Measurements from ENCODE around the gene SLC51B.
A peak's percentile ranks its signal among the peaks of the same experiment; 100 is the strongest.
"Not testable (repeated sequence)": the region's sequence is repeated elsewhere in the genome, so short reads cannot be mapped to it uniquely, and the experiment has no call there.

Gene SLC51B

DNA sequence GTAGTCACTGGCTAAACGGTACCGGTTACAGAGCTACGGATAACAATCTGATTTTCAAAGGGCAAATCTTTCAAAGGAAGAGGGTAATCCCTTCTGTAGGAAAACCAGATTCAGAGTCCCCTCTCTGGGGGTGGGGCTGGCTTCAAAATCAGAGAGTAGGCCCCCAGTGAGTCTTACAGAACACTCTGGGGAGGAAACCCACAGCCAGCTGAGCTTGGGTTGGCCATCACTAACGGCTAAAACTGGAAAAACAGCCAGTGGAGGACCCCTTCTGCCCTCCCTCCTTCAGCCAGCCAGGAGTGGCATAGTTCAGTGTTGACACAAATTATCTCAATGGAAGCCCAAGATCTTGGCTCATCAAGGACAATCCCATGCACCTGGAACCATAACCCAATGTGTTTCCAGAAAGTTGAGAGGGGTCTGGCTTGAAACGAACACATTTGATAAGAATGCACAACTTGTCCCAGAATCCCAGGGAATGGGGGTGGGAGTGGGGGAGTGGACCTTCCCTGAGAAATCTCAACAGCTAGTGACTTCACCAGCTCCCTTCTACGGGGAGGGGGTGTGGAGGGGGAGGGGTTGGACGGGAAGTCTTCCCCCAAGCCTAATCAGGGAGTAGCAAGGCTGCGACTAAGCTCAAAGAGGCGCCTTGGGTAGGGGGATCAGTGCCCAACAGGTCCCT lies 21.6 kb downstream of the SLC51B start:
- DNase-seq (ENCODE audit: low read depth), result no peak

DNA sequence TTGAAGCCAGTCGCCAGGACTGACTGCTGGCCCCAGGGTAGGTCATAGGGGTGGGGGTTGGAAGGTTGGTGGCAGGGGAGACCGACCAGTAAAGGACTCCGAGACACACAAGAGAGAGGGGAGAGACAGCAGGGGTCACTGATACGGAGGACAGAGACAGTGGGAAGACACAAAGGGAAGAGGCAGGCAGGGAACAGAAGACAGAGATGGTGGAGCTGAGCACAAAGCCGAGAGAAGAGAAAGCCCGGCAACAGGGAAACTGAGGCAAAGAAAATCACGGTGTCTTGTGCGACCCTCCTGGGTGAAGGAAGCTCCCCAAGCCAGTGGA lies 22.1 kb downstream of the SLC51B start:
- no peak for DNase-seq (ENCODE audit: low read depth)

DNA sequence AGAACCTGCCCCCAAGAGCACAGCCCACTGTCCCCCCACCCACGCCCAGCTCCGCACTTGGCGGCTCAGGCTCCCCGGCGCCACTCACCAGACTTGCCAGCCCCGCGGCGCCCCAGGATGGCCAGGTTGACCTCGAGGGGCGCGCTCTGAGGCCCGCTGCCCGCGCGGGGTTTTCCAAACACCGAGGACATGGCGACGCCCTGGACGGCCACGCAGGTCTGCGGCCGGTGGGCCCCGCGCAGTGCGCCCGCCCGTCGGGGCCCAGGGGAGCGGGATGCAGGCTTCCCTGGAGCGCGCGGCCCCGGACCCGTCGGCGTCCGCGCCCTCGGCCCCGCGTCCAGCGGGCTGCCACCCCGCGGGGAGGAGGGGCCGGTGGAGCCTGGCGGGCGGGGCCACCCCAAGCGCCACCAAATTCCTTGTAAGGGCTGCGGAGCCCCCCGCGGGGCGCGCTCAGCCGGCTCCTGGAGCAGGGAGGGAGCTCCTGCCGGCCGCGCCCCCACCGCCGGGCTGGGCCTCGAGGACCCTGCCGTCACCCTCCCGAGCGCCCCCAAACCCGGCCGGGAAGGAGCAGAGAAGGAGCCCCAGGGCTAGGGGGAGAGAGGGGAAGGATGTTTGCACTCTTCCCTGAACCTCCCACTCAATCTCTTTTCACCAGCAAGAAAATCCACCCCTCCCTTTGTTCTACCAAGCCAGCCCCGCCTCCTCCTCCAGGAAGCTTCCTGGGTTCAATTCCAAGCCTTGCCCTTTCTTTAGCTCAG lies 22.6 kb downstream of the SLC51B start, which contains the start of gene RASL12:
Gene RASL12, minus strand, starts transcription at position 347 of the 758 bp plus-strand sequence. Its CDS starts 156 bp downstream, at position 191.
- DNase-seq (ENCODE audit: low read depth), result no peak

DNA sequence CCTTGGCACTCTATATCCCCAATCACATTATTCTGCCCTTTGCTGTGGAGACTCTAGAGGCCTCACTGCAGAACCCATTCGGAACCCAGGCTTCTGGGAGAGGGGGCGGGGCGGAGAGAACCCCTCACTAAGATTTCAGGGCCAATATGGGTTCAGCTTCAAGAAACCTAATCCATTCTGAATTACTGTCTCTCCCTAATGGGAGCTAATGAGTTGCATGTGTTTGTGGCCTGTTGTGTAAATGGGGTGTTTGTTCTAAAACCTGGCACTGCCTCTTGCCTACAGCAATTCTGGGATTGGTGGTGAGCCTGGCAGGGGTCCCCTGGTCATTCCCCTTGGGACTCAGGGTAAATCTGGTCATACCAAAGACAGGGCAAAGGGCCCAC lies 23.2 kb downstream of the SLC51B start:
- DNase-seq (ENCODE audit: low read depth), result no peak

DNA sequence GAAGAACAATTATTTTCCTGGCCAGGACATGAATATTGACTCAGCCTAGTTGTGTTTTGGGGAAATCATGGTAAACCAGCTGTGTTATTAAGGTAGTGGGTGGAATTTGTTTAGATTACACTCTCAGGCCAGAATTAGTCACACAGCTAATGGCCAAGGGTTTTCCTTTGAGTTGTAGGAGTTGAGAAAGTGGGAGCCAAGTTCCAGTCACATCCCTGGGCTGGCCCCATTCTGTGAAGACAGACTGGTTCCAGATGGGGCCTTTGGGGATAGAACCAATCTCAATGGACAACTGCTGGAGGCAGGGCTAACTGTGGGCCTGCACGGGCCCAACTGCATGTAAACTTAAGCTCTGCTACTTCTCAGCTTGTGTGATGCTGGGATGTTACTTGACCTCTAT lies 24.0 kb downstream of the SLC51B start:
- DNase-seq (ENCODE audit: low read depth), result no peak

DNA sequence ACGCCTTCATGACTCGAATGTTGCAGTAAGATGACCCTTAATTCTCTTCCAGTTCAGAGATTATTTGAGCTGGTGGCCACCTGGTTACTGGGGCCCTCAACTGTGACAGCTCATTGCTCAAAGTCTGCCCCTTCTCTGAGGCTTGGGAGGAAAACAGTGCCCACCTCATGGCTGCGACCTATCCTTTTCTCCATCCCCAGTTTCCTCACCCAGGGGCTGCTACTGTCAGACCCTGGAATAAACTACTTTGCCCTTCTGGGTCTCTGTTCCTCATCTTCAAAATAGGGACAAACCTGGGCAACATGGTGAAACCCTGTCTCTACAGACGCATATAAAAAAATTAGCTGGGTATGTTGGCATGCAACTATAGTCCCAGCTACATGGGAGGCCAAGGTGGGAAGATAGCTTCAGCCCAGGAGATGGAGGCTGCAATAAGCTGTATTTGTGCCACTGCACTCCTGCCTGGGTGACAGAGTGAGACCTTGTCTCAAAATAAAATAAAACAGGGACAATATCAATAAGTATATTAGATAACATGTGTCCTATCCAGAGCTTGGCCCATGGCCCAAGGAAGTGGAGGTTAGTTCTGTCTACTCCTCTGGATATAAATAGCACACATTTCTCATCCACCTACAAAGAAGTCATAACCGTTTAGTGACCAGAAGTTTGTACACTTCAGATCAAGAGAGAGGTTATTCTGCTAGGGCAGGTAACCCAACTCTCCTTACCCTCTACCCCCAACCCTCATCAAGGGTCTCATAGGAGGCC lies 24.8 kb downstream of the SLC51B start:
- no peak for DNase-seq (ENCODE audit: low read depth)

DNA sequence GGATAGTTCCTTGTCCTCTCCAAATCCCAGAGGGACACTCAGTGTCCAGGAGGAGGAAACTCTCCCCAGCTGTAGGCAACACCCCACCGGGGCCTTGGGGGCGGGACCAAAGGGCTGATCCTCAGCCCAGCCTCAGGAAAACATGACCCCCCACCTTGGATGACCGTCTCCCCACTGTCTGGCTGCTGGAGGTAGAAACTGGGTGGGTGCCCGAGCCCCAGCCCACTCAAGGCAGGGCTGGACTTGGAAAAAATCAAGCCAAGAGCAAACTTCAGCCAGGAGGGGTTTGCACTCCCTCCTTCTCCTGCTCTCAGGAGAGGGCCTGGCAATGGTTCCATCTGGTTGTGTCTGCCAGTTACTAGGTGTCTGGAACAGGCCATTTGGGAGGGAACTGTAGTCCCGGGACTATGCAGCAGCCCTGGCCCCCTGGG lies 26.2 kb downstream of the SLC51B start:
- DNase-seq (ENCODE audit: low read depth), result no peak

DNA sequence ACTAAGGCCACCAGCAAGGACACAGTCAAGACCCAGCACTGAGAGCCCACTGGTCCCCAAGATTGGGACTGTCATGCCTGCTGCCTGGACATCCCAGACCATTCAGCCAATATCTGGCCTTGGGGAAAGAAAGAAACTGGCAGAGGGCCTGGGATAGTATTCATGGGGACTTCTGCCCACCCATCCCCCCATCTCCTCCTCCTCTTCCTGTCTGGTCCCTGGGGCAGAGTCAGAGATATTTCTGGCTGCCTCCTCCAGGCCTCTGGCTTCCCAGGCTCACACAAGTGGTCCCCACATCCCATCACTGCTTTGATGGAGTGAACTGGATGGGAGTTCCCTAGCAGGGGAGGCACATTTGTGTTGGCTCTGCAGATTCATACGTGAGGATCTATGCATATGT lies 26.8 kb downstream of the SLC51B start:
- no peak for DNase-seq (ENCODE audit: low read depth)

DNA sequence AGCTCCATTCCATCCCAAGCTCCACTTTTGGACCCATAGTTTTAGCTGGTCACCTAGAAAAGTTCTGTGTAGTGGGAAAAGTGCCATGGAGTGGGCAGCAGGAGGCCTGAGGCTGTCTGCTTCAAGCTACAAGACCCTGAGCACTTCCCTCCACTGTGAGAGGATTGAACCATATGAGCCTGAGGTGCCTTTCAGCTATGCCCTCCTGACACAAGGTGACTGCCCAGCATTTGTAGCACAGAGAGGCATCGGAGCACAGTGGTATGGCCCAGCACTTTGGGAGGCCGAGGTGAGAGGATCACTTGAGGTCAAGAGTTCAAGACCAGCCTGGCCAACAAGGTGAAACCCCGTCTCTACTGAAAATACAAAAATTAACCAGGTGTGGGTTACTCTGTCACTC lies 27.4 kb downstream of the SLC51B start:
- no peak for DNase-seq (ENCODE audit: low read depth)

DNA sequence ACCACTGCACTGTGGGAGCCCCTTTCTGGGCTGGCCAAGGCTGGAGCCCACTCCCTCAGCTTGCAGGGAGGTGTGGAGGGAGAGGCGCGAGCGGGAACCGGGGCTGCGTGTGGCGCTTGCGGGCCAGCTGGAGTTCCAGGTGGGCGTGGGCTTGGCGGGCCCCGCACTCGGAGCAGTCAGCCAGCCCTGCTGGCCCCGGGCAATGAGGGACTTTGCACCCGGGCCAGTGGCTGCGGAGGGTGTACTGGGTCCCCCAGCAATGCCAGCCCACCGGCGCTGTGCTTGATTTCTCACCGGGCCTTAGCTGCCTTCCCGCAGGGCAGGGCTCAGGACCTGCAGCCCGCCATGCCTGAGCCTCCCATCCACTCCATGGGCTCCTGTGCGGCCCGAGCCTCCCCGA lies 29.8 kb downstream of the SLC51B start:
- DNase-seq (ENCODE audit: low read depth), result not testable (repeated sequence)

DNA sequence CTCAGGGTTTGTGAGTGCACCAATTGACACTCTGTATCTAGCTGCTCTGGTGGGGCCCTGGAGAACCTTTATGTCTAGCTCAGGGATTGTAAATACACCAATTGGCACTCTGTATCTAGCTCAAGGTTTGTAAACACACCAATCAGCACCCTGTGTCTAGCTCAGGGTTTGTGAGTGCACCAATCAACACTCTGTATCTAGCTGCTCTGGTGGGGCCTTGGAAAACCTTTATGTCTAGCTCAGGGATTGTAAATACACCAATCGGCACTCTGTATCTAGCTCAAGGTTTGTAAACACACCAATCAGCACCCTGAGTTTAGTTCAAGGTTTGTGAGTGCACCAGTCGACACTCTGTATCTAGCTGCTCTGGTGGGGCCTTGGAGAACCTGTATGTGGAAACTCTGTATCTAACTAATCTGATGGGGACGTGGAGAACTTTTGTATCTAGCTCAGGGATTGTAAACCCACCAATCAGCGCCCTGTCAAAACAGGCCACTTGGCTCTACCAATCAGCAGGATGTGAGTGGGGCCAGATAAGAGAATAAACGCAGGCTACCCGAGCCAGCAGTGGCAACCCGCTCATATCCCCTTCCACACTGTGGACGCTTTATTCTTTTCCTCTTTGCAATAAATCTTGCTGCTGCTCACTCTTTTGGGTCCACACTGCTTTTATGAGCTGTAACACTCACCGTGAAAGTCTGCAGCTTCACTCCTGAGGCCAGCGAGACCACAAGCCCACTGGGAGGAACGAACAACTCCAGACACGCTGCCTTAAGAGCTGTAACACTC lies 30.6 kb downstream of the SLC51B start:
- not testable (repeated sequence) for DNase-seq (ENCODE audit: low read depth)

DNA sequence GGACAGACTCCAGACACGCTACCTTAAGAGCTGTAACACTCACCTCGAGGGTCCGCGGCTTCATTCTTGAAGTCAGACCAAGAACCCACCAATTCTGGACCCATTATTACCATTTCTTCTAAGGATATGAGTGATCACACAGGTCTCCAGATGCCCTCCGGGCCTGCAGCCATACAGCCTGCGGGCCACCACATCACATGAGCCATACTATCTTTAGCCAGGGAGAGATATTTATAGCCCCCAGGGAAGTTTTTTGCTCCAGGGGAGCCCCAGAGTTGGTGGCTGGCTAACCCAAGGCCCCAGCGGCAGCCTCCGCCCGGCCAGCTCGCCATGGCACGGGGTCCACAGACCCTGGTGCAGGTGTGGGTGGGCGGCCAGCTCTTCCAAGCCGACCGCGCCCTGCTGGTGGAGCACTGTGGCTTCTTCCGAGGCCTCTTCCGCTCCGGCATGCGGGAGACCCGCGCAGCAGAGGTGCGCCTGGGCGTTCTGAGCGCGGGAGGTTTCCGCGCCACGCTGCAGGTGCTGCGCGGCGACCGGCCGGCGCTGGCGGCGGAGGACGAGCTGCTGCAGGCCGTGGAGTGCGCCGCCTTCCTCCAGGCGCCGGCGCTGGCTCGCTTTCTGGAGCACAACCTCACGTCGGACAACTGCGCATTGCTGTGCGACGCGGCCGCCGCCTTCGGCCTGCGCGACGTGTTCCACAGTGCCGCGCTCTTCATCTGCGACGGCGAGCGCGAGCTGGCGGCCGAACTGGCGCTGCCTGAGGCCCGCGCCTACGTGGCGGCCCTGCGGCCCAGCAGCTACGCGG lies 31.5 kb downstream of the SLC51B start, which contains the start of gene KBTBD13:
Gene KBTBD13, plus strand, starts transcription at position 261 of the 805 bp plus-strand sequence. Its CDS starts 70 bp downstream, at position 331.
- no peak for DNase-seq (ENCODE audit: low read depth)

DNA sequence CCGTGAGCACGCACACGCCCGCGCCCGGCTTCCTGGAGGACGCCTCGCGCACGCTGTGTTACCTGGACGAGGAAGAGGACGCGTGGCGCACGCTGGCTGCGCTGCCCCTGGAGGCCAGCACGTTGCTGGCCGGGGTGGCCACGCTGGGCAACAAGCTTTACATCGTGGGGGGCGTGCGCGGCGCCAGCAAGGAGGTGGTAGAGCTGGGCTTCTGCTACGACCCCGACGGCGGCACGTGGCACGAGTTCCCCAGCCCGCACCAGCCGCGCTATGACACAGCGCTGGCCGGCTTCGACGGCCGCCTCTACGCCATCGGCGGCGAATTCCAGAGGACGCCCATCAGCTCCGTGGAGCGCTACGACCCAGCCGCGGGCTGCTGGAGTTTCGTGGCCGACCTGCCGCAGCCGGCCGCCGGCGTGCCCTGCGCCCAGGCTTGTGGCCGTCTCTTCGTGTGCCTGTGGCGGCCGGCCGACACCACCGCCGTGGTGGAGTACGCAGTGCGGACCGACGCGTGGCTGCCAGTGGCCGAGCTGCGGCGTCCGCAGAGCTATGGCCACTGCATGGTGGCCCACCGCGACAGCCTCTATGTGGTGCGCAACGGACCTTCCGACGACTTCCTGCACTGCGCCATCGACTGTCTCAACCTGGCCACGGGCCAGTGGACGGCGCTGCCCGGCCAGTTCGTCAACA lies 32.2 kb downstream of the SLC51B start:
- DNase-seq (ENCODE audit: low read depth), result no peak

DNA sequence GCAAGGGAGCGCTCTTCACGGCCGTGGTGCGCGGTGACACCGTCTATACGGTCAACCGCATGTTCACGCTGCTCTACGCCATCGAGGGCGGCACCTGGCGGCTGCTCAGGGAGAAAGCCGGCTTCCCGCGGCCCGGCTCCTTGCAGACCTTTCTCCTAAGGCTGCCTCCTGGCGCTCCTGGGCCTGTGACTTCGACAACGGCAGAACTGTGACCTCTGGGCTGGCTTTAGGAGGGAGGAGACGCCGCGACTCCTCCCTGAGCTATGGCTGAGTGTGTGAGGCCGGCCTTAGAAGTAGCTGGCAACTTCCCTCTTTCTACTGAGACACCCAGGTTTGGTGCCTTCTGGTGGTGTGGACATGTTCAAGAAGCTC lies 32.8 kb downstream of the SLC51B start:
- DNase-seq (ENCODE audit: low read depth), result peak; percentile 9

DNA sequence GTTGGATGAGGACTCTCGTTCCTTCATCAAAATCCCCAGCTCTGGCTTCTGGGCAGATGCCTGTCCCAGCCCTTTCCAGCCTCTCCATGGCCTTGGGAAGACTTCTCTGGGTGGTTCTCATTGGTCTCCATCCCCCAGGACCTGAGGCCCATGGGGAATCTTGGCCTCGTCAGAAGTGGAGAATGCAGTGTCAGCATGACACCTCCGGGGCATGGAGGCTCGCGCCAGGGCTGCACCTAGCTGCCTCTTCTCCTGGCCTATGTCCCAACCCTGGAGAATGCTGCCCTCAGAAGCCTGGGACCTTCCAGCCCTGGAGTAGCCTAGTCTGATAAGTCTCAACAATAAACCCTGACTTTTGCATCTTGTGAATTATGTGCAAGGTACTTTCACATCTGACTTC lies 34.4 kb downstream of the SLC51B start:
- no peak for DNase-seq (ENCODE audit: low read depth)

DNA sequence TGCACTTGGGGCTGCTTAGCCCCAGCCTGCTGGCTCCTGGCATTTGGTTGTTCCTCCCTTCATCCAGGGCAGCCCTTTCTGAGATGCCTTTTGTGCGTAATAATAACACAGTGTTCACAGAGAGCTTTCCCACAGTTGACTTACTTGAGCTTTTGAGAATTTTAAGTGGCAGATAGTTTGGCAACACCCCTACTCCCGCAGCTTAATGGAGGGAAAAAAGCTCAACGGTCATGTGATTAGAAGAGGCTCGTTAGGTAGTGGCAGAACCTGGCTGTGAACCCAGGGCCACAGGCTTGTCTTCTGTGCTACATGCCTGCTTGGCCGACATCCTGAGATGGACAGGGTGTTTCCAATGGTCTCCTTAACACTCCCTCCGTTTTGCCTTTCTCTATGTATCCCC lies 36.1 kb downstream of the SLC51B start:
- no peak for DNase-seq (ENCODE audit: low read depth)

DNA sequence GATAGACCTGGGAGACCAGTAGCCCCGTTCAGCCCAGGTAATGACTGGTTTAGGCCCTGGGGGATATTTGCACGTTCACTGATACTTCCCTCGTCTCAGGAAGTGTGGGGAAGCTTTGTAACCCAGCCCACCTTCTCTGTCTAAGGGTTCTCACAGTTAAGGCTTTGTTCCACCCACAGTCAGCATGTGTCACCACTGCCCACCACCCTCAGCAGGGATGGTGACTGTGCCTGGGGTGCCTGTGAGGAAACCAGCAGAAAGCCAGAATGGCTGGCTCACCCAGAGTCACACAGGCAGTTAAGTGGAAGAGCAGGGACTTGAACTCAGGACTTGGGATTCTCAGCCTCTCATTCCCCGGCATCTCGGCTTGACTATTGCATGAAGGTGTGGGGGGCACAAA lies 36.6 kb downstream of the SLC51B start:
- no peak for DNase-seq (ENCODE audit: low read depth)

DNA sequence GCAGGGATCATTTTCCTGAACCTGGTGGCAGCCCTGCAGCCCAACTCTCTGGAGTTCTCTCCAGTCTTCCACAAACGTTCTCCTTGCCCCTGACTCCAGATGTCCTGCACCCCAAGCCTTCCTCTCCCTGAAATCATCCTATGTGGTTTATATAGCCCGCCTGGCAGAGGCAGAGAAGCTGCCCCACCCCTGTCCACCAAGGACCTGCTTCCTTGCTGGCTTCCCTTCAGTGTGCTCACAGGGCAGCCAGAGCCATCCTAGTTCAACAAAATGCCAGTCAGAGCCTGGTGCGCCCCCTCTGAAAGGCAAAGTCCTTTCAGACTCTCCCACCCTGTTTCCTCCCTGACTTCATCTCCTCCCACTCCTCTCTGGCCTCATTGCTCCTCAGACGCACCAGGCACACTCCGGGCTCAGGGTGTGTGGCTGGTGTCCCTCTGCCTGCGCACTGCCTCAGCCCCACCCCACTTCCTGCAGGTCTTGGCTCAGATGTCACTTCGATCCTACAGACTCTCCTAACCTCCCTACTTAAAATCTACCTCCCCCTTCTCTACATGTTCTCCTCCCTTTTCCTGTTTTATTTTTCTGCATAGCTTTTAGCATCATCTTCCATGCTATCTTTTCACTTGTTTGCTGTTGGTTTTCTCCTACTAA lies 37.2 kb downstream of the SLC51B start:
- no peak for DNase-seq (ENCODE audit: low read depth)

DNA sequence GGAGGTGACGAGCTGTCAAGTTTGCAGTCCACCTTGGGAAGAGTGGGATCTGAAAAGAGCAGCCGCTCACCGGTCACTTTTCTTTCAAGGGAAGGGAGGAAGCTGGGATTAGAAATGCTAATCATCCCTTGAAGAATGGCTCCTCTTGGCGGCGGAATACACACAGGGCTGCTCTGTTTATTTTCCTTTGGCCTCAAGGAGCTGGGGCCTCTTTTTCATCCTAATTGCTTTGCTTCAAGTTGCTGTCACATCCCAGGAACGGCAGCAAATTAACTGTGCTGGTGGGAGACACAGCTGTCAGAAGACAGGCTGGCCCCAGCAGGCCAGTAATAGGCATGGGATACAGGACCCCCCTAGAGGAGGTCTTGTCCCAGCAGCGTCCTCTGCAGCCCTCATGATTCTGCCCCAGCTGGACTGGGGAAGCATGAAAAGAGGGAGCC lies 38.1 kb downstream of the SLC51B start:
- no peak for DNase-seq (ENCODE audit: low read depth)

Data from stimulated activated CD8-positive, alpha-beta memory T cell treated with anti-CD3 and anti-CD28 coated beads, Interleukin-15, amount 100 ng/mL, for 24 hours (primary cell).